ENCODE results near the gene HSD3B7. TPM values are rescaled to one million over a fixed set of nuclear protein-coding genes. Genes with fewer than 3 reads are reported as not detected.
A peak's percentile ranks its signal among the peaks of the same experiment; 100 is the strongest.
"Not testable (repeated sequence)": the region's sequence is repeated elsewhere in the genome, so short reads cannot be mapped to it uniquely, and the experiment has no call there.

The HSD3B7 gene
- total RNA-seq = 30.4 TPM
- long read RNA-seq, transcript HSD3B7-202 (7 exons, 2,172 nt) = major isoform, 25 of 66 reads
- long read RNA-seq, partial matches to known transcripts = 17 of 66 reads
- long read RNA-seq, other reads (novel, unspliced or antisense) = 24 of 66 reads

DNA sequence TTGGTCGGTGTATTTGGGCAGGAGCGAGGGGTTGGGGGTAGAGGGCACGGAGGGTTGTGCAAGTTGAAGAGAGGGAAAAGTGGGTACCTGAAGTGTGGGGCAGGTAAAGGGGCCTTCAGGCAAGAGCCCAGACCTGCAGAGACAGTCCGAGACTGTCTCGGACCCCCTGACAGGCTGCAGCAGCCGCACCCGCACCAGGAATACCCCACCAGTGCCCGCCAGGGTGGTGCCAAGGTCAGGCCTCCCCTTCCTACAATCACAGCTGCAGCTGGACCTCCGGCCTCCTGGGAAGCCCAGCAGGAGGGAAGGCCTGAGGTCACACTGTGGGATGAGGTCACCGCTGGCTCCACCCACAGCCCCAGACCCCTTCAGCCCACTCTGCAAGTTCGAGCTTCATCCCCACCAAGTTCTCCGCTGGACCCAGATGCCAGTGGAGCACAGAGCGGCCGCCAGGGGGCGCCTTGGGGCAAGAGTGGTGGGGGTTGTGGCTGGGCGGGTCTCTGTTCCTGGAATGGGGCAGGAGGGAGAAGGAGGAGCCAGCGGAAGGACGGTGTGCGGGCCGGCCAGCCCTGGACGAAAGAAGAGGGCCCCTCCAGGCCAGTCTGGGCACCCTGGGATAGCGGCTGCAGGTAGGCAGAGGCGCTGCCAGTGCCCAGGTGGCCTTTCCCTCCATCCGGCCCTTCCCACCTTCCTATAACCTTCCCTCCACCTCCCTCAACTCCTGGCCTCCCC lies at the start of gene HSD3B7:
Gene HSD3B7, plus strand, starts transcription at position 539 of the 732 bp plus-strand sequence. CDS start 452 bp downstream, outside the sequence.
- TF ChIP-seq, protein P1, sequence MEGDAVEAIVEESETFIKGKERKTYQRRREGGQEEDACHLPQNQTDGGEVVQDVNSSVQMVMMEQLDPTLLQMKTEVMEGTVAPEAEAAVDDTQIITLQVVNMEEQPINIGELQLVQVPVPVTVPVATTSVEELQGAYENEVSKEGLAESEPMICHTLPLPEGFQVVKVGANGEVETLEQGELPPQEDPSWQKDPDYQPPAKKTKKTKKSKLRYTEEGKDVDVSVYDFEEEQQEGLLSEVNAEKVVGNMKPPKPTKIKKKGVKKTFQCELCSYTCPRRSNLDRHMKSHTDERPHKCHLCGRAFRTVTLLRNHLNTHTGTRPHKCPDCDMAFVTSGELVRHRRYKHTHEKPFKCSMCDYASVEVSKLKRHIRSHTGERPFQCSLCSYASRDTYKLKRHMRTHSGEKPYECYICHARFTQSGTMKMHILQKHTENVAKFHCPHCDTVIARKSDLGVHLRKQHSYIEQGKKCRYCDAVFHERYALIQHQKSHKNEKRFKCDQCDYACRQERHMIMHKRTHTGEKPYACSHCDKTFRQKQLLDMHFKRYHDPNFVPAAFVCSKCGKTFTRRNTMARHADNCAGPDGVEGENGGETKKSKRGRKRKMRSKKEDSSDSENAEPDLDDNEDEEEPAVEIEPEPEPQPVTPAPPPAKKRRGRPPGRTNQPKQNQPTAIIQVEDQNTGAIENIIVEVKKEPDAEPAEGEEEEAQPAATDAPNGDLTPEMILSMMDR (IDR thresholded peaks at IDR 0.05) = peak; percentile 93
- H3K27ac ChIP-seq = no peak within 1 kb of the TSS

DNA sequence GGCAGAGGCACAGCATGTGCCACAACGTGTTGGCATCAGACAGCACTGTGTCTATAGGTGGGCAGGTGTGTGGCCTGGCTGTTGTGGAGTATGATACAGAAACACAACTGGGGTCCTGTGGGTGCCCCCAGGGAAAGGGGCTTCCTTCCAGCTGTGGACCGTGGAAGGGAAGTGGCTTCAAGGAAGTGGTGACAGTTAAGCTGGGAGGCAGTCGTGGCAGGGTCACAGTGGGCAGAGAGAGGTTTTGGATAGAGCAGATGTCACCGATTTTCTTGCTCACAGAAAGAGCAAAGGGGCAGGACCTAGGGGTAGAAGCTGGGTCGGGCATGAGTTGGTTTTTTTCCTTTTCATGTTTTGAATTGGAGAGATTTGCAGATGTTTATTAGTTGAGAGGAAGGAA lies 47.3 kb upstream of the HSD3B7 start:
- peaks cover 4% of the 10 kb centered on the region for H3K36me3 ChIP-seq
- DNase-seq (no peak), ATAC-seq (no peak)
- H3K27ac ChIP-seq = peak overlapping the region; percentile 30
- H3K4me3 ChIP-seq = no peak overlapping the region
- intact Hi-C loops (cut with DNase I) = no loop called here
- H3K27me3 ChIP-seq = no peaks in the 10 kb centered on the region
- TF ChIP-seq, protein P1 (IDR thresholded peaks at IDR 0.05) = no peak
- H3K9me3 ChIP-seq = no peaks in the 10 kb centered on the region
- peaks cover 14% of the 10 kb centered on the region for H3K4me1 ChIP-seq

More for the DNA sequence above, at the start of gene HSD3B7:
- Histone ChIP-seq H3K9me3 (no peaks in the 10 kb centered on the region), H3K36me3 (peaks cover 30% of the 10 kb centered on the region), H3K4me1 (peaks cover 10% of the 10 kb centered on the region), H3K4me3 (peak within 1 kb of the TSS; percentile 51), H3K27me3 (no peaks in the 10 kb centered on the region)
- intact Hi-C loops (cut with DNase I) = loop anchor here (5.0 kb wide), 1 partner anchor 457 kb away; the partner anchor contains the start of gene ZNF843
- peak; percentile 95 for ATAC-seq
- DNase-seq = peak; percentile 95

DNA sequence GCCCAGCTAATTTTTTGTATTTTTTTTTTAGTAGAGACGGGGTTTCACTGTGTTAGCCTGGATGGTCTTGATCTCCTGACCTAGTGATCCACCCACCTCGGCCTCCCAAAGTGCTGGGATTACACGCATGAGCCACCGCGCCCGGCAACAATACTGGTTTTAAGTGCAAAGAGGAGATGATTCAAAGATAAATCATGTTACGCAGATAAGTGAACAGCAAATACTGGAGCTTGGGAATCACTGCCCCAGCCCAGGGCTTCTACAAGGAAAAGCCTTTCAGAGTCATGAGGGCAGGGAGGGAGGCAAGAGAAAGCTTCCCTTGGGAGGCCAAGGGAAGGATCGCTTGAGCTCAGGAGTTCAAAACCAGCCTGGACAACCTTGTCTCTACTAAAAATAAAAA lies 45.4 kb upstream of the HSD3B7 start:
- H3K4me3 ChIP-seq; DNase-seq; ATAC-seq; H3K27ac ChIP-seq; H3K36me3 ChIP-seq; H3K27me3 ChIP-seq; intact Hi-C loops (cut with DNase I); H3K9me3 ChIP-seq: not testable (repeated sequence)
- peaks cover 14% of the 10 kb centered on the region for H3K4me1 ChIP-seq

DNA sequence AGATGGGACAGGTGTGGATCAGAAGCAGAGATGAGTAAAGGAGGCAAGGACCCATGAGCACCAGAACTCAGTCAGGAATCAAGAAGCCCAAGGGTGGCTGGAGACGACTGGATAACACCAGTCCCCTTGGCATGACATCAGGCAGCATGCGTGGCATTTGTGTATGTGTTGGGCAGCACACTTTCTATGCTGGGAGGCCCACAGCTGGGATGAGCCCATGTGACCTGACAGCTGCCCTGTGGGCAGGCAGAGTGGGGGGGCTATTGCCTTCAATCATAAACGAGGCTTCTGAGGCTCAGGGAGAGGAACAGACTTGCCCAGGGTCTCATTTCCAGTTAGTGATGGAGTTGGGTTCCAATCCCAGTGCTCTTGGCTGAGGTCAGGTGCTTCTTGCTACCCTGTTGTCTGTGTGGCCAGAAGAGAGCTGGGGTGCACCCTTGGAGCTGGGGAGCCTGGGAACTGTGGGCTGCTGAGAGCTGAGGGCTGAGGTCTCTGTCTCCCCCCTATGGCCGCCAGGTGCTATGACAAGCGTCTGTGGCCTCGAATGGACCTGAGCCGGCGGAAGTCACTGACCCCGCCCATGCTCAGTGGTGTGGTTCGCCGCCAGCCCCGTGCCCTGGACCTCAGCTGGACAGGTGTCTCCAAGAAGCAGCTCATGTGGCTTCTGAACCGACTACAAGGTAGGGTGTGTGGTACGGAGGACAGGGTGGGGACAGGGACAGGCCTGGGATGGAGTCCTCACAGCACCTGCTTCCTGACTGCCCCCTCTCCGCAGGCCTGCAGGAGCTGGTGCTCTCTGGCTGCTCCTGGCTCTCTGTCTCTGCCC lies 43.2 kb upstream of the HSD3B7 start:
- Histone ChIP-seq H3K4me1 (peaks cover 14% of the 10 kb centered on the region), H3K27me3 (no peaks in the 10 kb centered on the region), H3K4me3 (no peak overlapping the region), H3K27ac (no peak overlapping the region), H3K36me3 (peaks cover 4% of the 10 kb centered on the region), H3K9me3 (no peaks in the 10 kb centered on the region)
- peak; percentile 99 for ATAC-seq
- intact Hi-C loops (cut with DNase I) = no loop called here
- TF ChIP-seq, protein P1 (IDR thresholded peaks at IDR 0.05) = peak; percentile 91
- peak; percentile 90 for DNase-seq

DNA sequence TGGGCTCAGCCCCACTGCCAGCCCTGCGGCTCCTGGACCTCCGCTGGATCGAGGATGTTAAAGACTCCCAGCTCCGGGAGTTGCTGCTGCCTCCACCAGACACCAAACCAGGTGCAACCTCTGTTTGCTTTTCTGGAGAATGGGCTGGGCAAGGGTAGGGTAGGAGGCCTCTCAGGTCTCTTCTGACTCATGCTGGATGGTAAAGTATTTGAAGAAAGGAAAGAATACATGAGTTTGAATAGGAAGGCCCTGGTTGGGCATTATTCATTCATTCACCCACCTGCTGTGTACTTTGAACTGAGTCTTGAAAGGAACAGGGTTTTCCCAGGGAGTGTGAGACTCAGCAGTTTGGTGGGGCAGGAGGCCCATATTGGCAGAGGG lies 42.6 kb upstream of the HSD3B7 start:
- Histone ChIP-seq H3K27me3 (no peaks in the 10 kb centered on the region), H3K36me3 (peaks cover 4% of the 10 kb centered on the region), H3K4me3 (no peak overlapping the region), H3K27ac (no peak overlapping the region), H3K4me1 (peaks cover 14% of the 10 kb centered on the region), H3K9me3 (no peaks in the 10 kb centered on the region)
- DNase-seq (no peak), ATAC-seq (no peak)
- intact Hi-C loops (cut with DNase I) = no loop called here
- TF ChIP-seq, protein P1 (IDR thresholded peaks at IDR 0.05) = no peak

DNA sequence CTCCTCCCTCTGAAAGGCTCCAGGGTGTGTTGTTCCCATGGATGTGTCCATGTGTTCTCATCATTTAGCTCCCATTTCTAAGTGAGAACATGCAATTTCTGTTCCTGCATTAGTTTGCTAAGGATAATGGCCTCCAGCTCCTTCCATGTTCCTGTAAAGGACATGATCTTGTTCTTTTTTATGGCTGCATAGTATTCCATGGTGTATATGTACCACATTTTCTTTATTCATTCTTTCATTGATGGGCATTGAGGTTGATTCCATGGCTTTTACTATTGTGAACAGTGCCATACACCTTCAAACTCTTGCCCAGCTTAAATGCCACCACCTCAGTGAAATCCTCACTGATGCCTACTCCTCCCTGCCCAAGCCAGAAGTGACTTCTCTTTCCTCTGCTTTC lies 40.7 kb upstream of the HSD3B7 start:
- TF ChIP-seq, protein P1 (IDR thresholded peaks at IDR 0.05) = no peak

More for the DNA sequence above, 40.7 kb upstream of the HSD3B7 start:
- Histone ChIP-seq H3K9me3 (no peaks in the 10 kb centered on the region), H3K27ac (no peak overlapping the region), H3K4me3 (no peak overlapping the region), H3K4me1 (peaks cover 11% of the 10 kb centered on the region), H3K36me3 (peaks cover 4% of the 10 kb centered on the region), H3K27me3 (no peaks in the 10 kb centered on the region)
- DNase-seq = no peak
- ATAC-seq = no peak
- intact Hi-C loops (cut with DNase I) = no loop called here

Data from upper lobe of right lung (tissue), 1 donor.